Endothelial cell of umbilical vein (primary cell): ENCODE results near the gene AMBP. TPM values are rescaled to one million over a fixed set of nuclear protein-coding genes. Genes with fewer than 3 reads are reported as not detected.

Experiments used
- BruUV-seq: library from RNA; stranded (reverse); fragments of 400-500 nt; replicated peaks from 2 replicates; lab custom pipeline; 2021; lab: Mats Ljungman, UMichigan
- CTCF ChIA-PET: fragments of 300-600, 350-600 bp; sonication (Branson Sonifier 250); formaldehyde crosslinking; loops from one replicate; lab custom pipeline; 2021; ENCODE audit warnings: antibody characterized with exemption, inconsistent platforms; lab: Charles Lee
- POLR2A ChIA-PET: fragments of 300-600, 350-600 bp; sonication (Branson Sonifier 250); formaldehyde crosslinking; loops from one replicate; lab custom pipeline; 2021; ENCODE audit warnings: antibody characterized with exemption, inconsistent platforms; lab: Charles Lee
- DNase-seq: peaks from one replicate; pipeline ENCODE4 v3.0.0-alpha.2; 2011; ENCODE audit warnings: low read depth, low spot score
- FAIRE-seq: peaks from 2 replicates; lab custom pipeline; 2011; peaks lifted over from hg19 to GRCh38; lab: Jason Lieb, UNC
- H2AFZ ChIP-seq: 2 replicates; pipeline ENCODE4 v1.6.0; 2012; ENCODE audit warnings: low read depth, low read length, control low read depth, inconsistent platforms
- H3K27ac ChIP-seq: 2 replicates; pipeline ENCODE4 v1.5.1; 2011; ENCODE audit warnings: low read depth, mild to moderate bottlenecking, control low read depth, low read length, moderate library complexity; ENCODE audit not compliant: insufficient read depth
- H3K27me3 ChIP-seq, 2 experiments: 2 replicates each; pipeline versions ENCODE4 v1.6.0 to v1.6.1; 2011; ENCODE audit warnings: low read length in 2 of 2, mixed read lengths in 1 of 2; ENCODE audit not compliant: control insufficient read depth in 2 of 2, insufficient read depth in 2 of 2
- H3K36me3 ChIP-seq, 2 experiments: 2 replicates in 1 of 2; 3 replicates in 1 of 2; pipeline ENCODE4 v1.5.1; 2011; ENCODE audit warnings: low read length in 2 of 2, mild to moderate bottlenecking in 1 of 2, moderate library complexity in 1 of 2; ENCODE audit not compliant: control insufficient read depth in 2 of 2, insufficient read depth in 2 of 2; ENCODE audit errors: extremely low read depth in 1 of 2
- H3K4me1 ChIP-seq: 3 replicates; pipeline ENCODE4 v1.5.1; 2011; ENCODE audit warnings: mild to moderate bottlenecking, low read length; ENCODE audit not compliant: control insufficient read depth, insufficient read depth; ENCODE audit errors: extremely low read depth
- H3K4me2 ChIP-seq: 2 replicates; pipeline ENCODE4 v1.6.1; 2011; ENCODE audit warnings: low read length, control low read depth, mixed read lengths; ENCODE audit not compliant: insufficient read depth
- H3K4me3 ChIP-seq, 3 experiments: fragments of 200-600 bp in 1 of 3; sonication (generic), shearing (Covaris generic) in 1 of 3; replicated peaks in 1 of 3; 2 replicates each; pipeline ENCODE4 v1.5.1; 2011 to 2016; ENCODE audit warnings: control low read depth in 3 of 3, low read length in 3 of 3, mild to moderate bottlenecking in 2 of 3, inconsistent platforms in 1 of 3, low read depth in 1 of 3, moderate library complexity in 1 of 3; ENCODE audit not compliant: insufficient read depth in 1 of 3
- H3K79me2 ChIP-seq: 2 replicates; pipeline ENCODE4 v1.6.0; 2012; ENCODE audit warnings: low read length, inconsistent platforms; ENCODE audit not compliant: control insufficient read depth, insufficient read depth
- H3K9ac ChIP-seq: replicated peaks from 2 replicates; pipeline ENCODE3; 2011; ENCODE audit warnings: low read length, control low read depth; ENCODE audit not compliant: insufficient read depth; ENCODE audit errors: extremely low read depth
- H3K9me1 ChIP-seq: replicated peaks from 3 replicates; pipeline ENCODE4 v1.6.0; 2011; ENCODE audit warnings: mild to moderate bottlenecking, low read length; ENCODE audit not compliant: control insufficient read depth, insufficient read depth; ENCODE audit errors: extremely low read depth
- H3K9me3 ChIP-seq: replicated peaks from 2 replicates; pipeline ENCODE4 v1.5.1; 2012; ENCODE audit warnings: low read length, inconsistent platforms; ENCODE audit not compliant: control insufficient read depth, insufficient read depth
- H4K20me1 ChIP-seq: replicated peaks from 2 replicates; pipeline ENCODE3; 2011; ENCODE audit warnings: mild to moderate bottlenecking, low read length; ENCODE audit not compliant: control insufficient read depth, insufficient read depth; ENCODE audit errors: extremely low read depth
- EZH2 ChIP-seq: IDR thresholded peaks from 2 replicates; pipeline ENCODE4 v1.6.1; 2012; ENCODE audit warnings: borderline replicate concordance, low read depth, mild to moderate bottlenecking, moderate library complexity, low read length, inconsistent platforms; ENCODE audit not compliant: severe bottlenecking
- FOS ChIP-seq: IDR thresholded peaks from 2 replicates; pipeline ENCODE4 v1.6.1; 2011; ENCODE audit warnings: mild to moderate bottlenecking, low read length, moderate library complexity, borderline replicate concordance; ENCODE audit not compliant: insufficient read depth
- GATA2 ChIP-seq: IDR thresholded peaks from 2 replicates; pipeline ENCODE4 v1.7.0; 2011; ENCODE audit warnings: low read depth, mild to moderate bottlenecking, moderate library complexity, mixed read lengths, low read length; ENCODE audit not compliant: insufficient read length, insufficient read depth
- JUN ChIP-seq: IDR thresholded peaks from 2 replicates; pipeline ENCODE4 v1.6.1; 2011; ENCODE audit warnings: borderline replicate concordance, low read depth; ENCODE audit not compliant: insufficient read length, insufficient read depth
- MYC ChIP-seq: IDR thresholded peaks from one replicate; pipeline ENCODE4 v1.6.1; 2011; ENCODE audit warnings: mild to moderate bottlenecking, low read depth, low read length
- POLR2A ChIP-seq: IDR thresholded peaks from 2 replicates; pipeline ENCODE4 v1.6.1; 2012; ENCODE audit warnings: low read depth, mild to moderate bottlenecking, control low read depth, low read length
- POLR2AphosphoS5 ChIP-seq: IDR thresholded peaks from 2 replicates; pipeline ENCODE4 v1.6.1; 2012; ENCODE audit warnings: low read depth, mild to moderate bottlenecking, control low read depth, low read length, moderate library complexity; ENCODE audit not compliant: insufficient read depth
- dilution Hi-C: fragments of 300-500 bp; cut with MboI; formaldehyde crosslinking; loops from one replicate; pipeline ENCODE4 v1.15.0; 2019; ENCODE audit warnings: low sequenced_read_pairs; ENCODE audit not compliant: extremely low pct_ligation_motif_present
- intact Hi-C: fragments of 100-400 bp; cut with micrococcal nuclease; formaldehyde crosslinking; loops from one replicate; pipeline ENCODE4 v1.10.0; 2022
- polyA plus RNA-seq, 4 experiments: library from polyadenylated mRNA; depleted of rRNA in 3 of 4; stranded (reverse) in 3 of 4; unstranded in 1 of 4; fragments of >200 nt; gene quantifications; 2 replicates each; pipeline versions ENCODE4 v1.2.1 to v1.2.3, GENCODE V29; 2011 to 2012; ENCODE audit warnings: missing spikeins in 1 of 4
- total RNA-seq: library from RNA; stranded (reverse); gene quantifications from 2 replicates; pipeline ENCODE4 v1.2.3, GENCODE V29; 2021
- TF ChIP-seq, protein P1 (sequence below), 2 donors: IDR thresholded peaks; 1 replicate in 1 of 2; 2 replicates in 1 of 2; pipeline ENCODE4 v1.5.1; 2011; ENCODE audit warnings: low read length in 2 of 2, mild to moderate bottlenecking in 2 of 2, moderate library complexity in 2 of 2, control low read depth in 1 of 2, inconsistent platforms in 1 of 2, low read depth in 1 of 2; ENCODE audit not compliant: insufficient read depth in 1 of 2; ENCODE audit errors: extremely low read depth in 1 of 2
- TF ChIP-seq, protein P2 (sequence below): IDR thresholded peaks from 2 replicates; pipeline ENCODE4 v1.6.1; 2011; ENCODE audit not compliant: insufficient read depth, insufficient read length

The AMBP gene
- total and polyA plus RNA-seq, 2 donors (not counting 3 experiments of a cell fraction or from before 2014, with no cell fraction given) = not detected

DNA sequence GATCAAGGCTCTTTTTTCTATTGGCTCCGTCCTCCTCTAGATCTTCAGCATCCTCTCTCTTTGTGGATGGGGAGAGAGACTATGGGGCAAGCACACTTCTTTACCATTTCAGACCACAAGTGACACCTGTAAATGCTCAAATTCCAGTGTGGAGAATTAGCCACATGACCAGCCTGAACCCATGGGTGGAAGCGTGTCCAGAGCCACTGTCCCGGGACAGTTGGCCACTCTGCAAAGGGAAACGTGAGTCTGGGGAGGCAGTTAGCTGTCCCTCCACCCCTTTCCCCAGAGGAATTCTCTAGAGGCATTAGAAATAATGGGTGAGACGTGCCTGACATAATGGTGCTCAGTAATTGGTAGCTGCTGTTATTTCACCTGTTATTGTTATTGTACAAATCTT, 40.9 kb downstream of the AMBP start:
- H2AFZ ChIP-seq = no peak overlapping the region
- ChIA-PET POLR2A (no interaction called here), CTCF (interaction anchor here (1.3 to 2.5 kb wide), 3 partner anchors 10 to 300 kb away, joined by 4 to 8 read pairs (median 5); no protein-coding TSS in a partner anchor)
- H3K9ac ChIP-seq = no peak overlapping the region
- H3K9me3 ChIP-seq = no peaks in the 10 kb centered on the region
- H3K36me3 ChIP-seq = peaks cover 26 to 54% of the 10 kb centered on the region in 2 experiments
- no peaks in the 10 kb centered on the region for H3K79me2 ChIP-seq
- no peak overlapping the region for H3K27ac ChIP-seq
- H3K4me2 ChIP-seq = no peak overlapping the region
- no peaks in the 10 kb centered on the region for H4K20me1 ChIP-seq
- TF ChIP-seq POLR2A = no peak
- no peak for TF ChIP-seq FOS
- TF ChIP-seq, protein P1, sequence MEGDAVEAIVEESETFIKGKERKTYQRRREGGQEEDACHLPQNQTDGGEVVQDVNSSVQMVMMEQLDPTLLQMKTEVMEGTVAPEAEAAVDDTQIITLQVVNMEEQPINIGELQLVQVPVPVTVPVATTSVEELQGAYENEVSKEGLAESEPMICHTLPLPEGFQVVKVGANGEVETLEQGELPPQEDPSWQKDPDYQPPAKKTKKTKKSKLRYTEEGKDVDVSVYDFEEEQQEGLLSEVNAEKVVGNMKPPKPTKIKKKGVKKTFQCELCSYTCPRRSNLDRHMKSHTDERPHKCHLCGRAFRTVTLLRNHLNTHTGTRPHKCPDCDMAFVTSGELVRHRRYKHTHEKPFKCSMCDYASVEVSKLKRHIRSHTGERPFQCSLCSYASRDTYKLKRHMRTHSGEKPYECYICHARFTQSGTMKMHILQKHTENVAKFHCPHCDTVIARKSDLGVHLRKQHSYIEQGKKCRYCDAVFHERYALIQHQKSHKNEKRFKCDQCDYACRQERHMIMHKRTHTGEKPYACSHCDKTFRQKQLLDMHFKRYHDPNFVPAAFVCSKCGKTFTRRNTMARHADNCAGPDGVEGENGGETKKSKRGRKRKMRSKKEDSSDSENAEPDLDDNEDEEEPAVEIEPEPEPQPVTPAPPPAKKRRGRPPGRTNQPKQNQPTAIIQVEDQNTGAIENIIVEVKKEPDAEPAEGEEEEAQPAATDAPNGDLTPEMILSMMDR (IDR thresholded peaks at IDR 0.05; ENCODE audit: extremely low read depth in 1 of 2, insufficient read depth in 1 of 2, low read depth in 1 of 2, low read length in 2 of 2) = no peak
- TF ChIP-seq EZH2 = no peak
- no peak for TF ChIP-seq JUN
- TF ChIP-seq POLR2AphosphoS5 = no peak
- TF ChIP-seq, protein P2, sequence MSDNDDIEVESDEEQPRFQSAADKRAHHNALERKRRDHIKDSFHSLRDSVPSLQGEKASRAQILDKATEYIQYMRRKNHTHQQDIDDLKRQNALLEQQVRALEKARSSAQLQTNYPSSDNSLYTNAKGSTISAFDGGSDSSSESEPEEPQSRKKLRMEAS = no peak
- no peak for TF ChIP-seq GATA2
- no peak for TF ChIP-seq MYC
- dilution Hi-C loops = no loop called here
- DNase-seq = no peak
- no TSS peak for BruUV-seq
- no peak overlapping the region for H3K4me3 ChIP-seq
- H3K27me3 ChIP-seq = no peaks in the 10 kb centered on the region
- no peaks in the 10 kb centered on the region for H3K9me1 ChIP-seq
- no peaks in the 10 kb centered on the region for H3K4me1 ChIP-seq
- no peak for FAIRE-seq
- intact Hi-C loops = no loop called here
